ENCODE data around the gene ZNF677.

ZNF677 gene

GRCh38 chr19:53196777-53197396 lies 57.8 kb downstream of the ZNF677 start:
- Histone ChIP-seq H4K20me1 (ENCODE audit: insufficient read depth) (no peaks in the 10 kb centered on the region), H3K27me3 (ENCODE audit: insufficient read depth, low read depth) (no peaks in the 10 kb centered on the region), H3K27ac (no peak overlapping the region; the same call in 1 of the 2 replicates), H3K4me2 (no peak overlapping the region), H2AFZ (ENCODE audit: low read depth) (peak overlapping the region; percentile 52; the same call in 1 of the 2 replicates), H3K4me1 (ENCODE audit: low read depth, poor library complexity, severe bottlenecking) (no peaks in the 10 kb centered on the region), H3K79me2 (ENCODE audit: insufficient read depth, low read depth) (no peaks in the 10 kb centered on the region), H3K9ac (0 out of 2 replicates have a peak overlapping the region, but pooled peaks have one; percentile 25), H3K36me3 (ENCODE audit: insufficient read depth) (no peaks in the 10 kb centered on the region), H3K4me3 (IDR thresholded peaks at IDR 0.05; ENCODE audit: insufficient read depth, low read depth, low read length) (no peak overlapping the region)
- no peak for TF ChIP-seq CTCF (conservative IDR thresholded peaks at IDR 0.05; ENCODE audit: low read depth, low read length)

- peak; percentile 77 for TF ChIP-seq CTCF (conservative IDR thresholded peaks at IDR 0.05; ENCODE audit: low read depth, low read length)
- Histone ChIP-seq H4K20me1 (ENCODE audit: insufficient read depth) (no peaks in the 10 kb centered on the region), H3K9ac (no peak overlapping the region), H3K27ac (no peak overlapping the region), H2AFZ (ENCODE audit: low read depth) (no peak overlapping the region), H3K4me2 (no peak overlapping the region), H3K4me1 (ENCODE audit: low read depth, poor library complexity, severe bottlenecking) (no peaks in the 10 kb centered on the region), H3K79me2 (ENCODE audit: insufficient read depth, low read depth) (no peaks in the 10 kb centered on the region), H3K27me3 (ENCODE audit: insufficient read depth, low read depth) (no peaks in the 10 kb centered on the region), H3K4me3 (IDR thresholded peaks at IDR 0.05; ENCODE audit: insufficient read depth, low read depth, low read length) (no peak overlapping the region), H3K36me3 (ENCODE audit: insufficient read depth) (no peaks in the 10 kb centered on the region)
Observed at GRCh38 chr19:53195265-53195903, 59.3 kb downstream of the ZNF677 start.

- H3K36me3 ChIP-seq (ENCODE audit: insufficient read depth): no peaks in the 10 kb centered on the region
- H3K27me3 ChIP-seq (ENCODE audit: insufficient read depth, low read depth): no peaks in the 10 kb centered on the region
- no peaks in the 10 kb centered on the region for H3K79me2 ChIP-seq (ENCODE audit: insufficient read depth, low read depth)
- no peaks in the 10 kb centered on the region for H3K4me1 ChIP-seq (ENCODE audit: low read depth, poor library complexity, severe bottlenecking)
- H4K20me1 ChIP-seq (ENCODE audit: insufficient read depth): no peaks in the 10 kb centered on the region
- H2AFZ ChIP-seq (ENCODE audit: low read depth): no peak overlapping the region
- no peak overlapping the region for H3K4me3 ChIP-seq (IDR thresholded peaks at IDR 0.05; ENCODE audit: insufficient read depth, low read depth, low read length)
- no peak overlapping the region for H3K9ac ChIP-seq
- H3K27ac ChIP-seq: no peak overlapping the region
- no peak overlapping the region for H3K4me2 ChIP-seq
- TF ChIP-seq CTCF (conservative IDR thresholded peaks at IDR 0.05; ENCODE audit: low read depth, low read length): no peak
Observed at GRCh38 chr19:53193535-53194222, 61.0 kb downstream of the ZNF677 start.

- Histone ChIP-seq H3K27me3 (ENCODE audit: insufficient read depth, low read depth) (no peaks in the 10 kb centered on the region), H3K27ac (no peak within 1 kb of the TSS), H4K20me1 (ENCODE audit: insufficient read depth) (no peaks in the 10 kb centered on the region), H3K9ac (no peak within 1 kb of the TSS), H2AFZ (ENCODE audit: low read depth) (no peak within 1 kb of the TSS), H3K4me1 (ENCODE audit: low read depth, poor library complexity, severe bottlenecking) (no peaks in the 10 kb centered on the region), H3K4me2 (no peak within 1 kb of the TSS), H3K4me3 (IDR thresholded peaks at IDR 0.05; ENCODE audit: insufficient read depth, low read depth, low read length) (no peak within 1 kb of the TSS), H3K79me2 (ENCODE audit: insufficient read depth, low read depth) (no peaks in the 10 kb centered on the region), H3K36me3 (ENCODE audit: insufficient read depth) (no peaks in the 10 kb centered on the region)
- no peak for TF ChIP-seq CTCF (conservative IDR thresholded peaks at IDR 0.05; ENCODE audit: low read depth, low read length)
Observed at GRCh38 chr19:53192771-53193534, 61.7 kb downstream of the ZNF677 start, which contains the start of gene ZNF665. Gene ZNF665 (minus strand): TSS chr19:53193358. CDS start chr19:53182898, 10,460 bp downstream.
